Measurements from ENCODE around the gene GPR152. TPM values are rescaled to one million over a fixed set of nuclear protein-coding genes. Genes with fewer than 3 reads are reported as not detected.

Gene GPR152
- total and polyA plus RNA-seq, 2 of the 8 experiments (the other 6 are each of a cell fraction or from before 2014, with no cell fraction given), result not detected

- Histone ChIP-seq H2BK20ac (ENCODE audit: low read length) (no peak overlapping the region), H4K91ac (replicated peaks; ENCODE audit: insufficient read length, low read length) (no peak overlapping the region), H3K9ac (replicated peaks in 1 of 4; ENCODE audit: extremely low read depth in 1 of 4, low read depth in 3 of 4, low read length in 3 of 4) (peak overlapping the region in 3 of 4 experiments; percentile 29 to 59 (median 38); a peak in 5 of 7 replicates), H3K23ac (ENCODE audit: insufficient read length) (no peak overlapping the region), H3K56ac (replicated peaks; ENCODE audit: insufficient read length, low read depth, low read length) (no peak overlapping the region), H3K27me3 (replicated peaks in 1 of 4; ENCODE audit: control insufficient read depth in 3 of 4, extremely low read depth in 1 of 4, insufficient read depth in 3 of 4, low read length in 3 of 4) (no peaks in the 10 kb centered on the region), H2AK5ac (ENCODE audit: low read depth, low read length) (no peak overlapping the region), H3K9me3 (ENCODE audit: insufficient read depth in 2 of 2, low read depth in 1 of 2, low read length in 1 of 2) (no peaks in the 10 kb centered on the region), H3K23me2 (ENCODE audit: low read depth, low read length) (peaks cover 6% of the 10 kb centered on the region), H3K4me3 (ENCODE audit: extremely low read depth in 1 of 4, insufficient read depth in 2 of 4, low read depth in 3 of 4, low read length in 4 of 4) (peak overlapping the region; percentile 55 to 90 (median 76)), H4K5ac (ENCODE audit: insufficient read length, low read depth, low read length) (no peak overlapping the region), H2BK15ac (ENCODE audit: low read length) (no peak overlapping the region), H3K14ac (ENCODE audit: insufficient read length) (no peak overlapping the region), H3K79me1 (ENCODE audit: low read depth, low read length) (peaks cover 2% of the 10 kb centered on the region), H2BK12ac (ENCODE audit: low read depth, low read length) (no peak overlapping the region), H2BK120ac (replicated peaks; ENCODE audit: low read depth, low read length) (no peak overlapping the region), H2AFZ (ENCODE audit: low read length) (no peak overlapping the region), H3K79me2 (ENCODE audit: control insufficient read depth in 1 of 2, insufficient read depth in 2 of 2, low read length in 2 of 2) (peaks cover 0 to 3% of the 10 kb centered on the region in 2 experiments; a peak in 2 of 4 replicates), H4K20me1 (replicated peaks in 1 of 2; ENCODE audit: control insufficient read depth in 1 of 2, insufficient read depth in 2 of 2, low read length in 2 of 2) (peaks cover 0 to 3% of the 10 kb centered on the region in 2 experiments), H2BK5ac (ENCODE audit: low read depth, low read length) (no peak overlapping the region), H3K4me1 (replicated peaks in 1 of 4; ENCODE audit: control insufficient read depth in 3 of 4, insufficient read depth in 4 of 4, low read length in 3 of 4) (peaks cover 2 to 14% (median 6%) of the 10 kb centered on the region in 4 experiments; a peak in 6 of 7 replicates), H3K18ac (ENCODE audit: extremely low read depth, low read length) (no peak overlapping the region), H4K8ac (ENCODE audit: extremely low read depth, insufficient read depth, low read length) (no peak overlapping the region), H3K27ac (ENCODE audit: low read depth, low read length) (no peak overlapping the region), H3K36me3 (ENCODE audit: control insufficient read depth in 2 of 4, insufficient read depth in 4 of 4, low read length in 3 of 4) (no peaks in the 10 kb centered on the region), H3K4me2 (ENCODE audit: insufficient read depth in 1 of 2, low read depth in 2 of 2, low read length in 2 of 2) (peak overlapping the region; percentile 81 to 86), H3K4ac (replicated peaks; ENCODE audit: insufficient read length, low read depth, low read length) (no peak overlapping the region)
- POLR2A ChIA-PET (ENCODE audit: partially characterized antibody), result interaction anchor here (0.6 to 4.6 kb wide), 31 partner anchors 9 to 159 kb away, joined by 3 to 36 read pairs (median 4); partner anchors contain the start of genes CABP4, CARNS1, CORO1B and GPR152
- no peak for DNase-seq (ENCODE audit: low read depth in 1 of 2, low spot score in 2 of 2)
- CTCF ChIA-PET (ENCODE audit: partially characterized antibody), result interaction anchor here (0.9 to 2.3 kb wide), 14 partner anchors 23 to 92 kb away, joined by 3 to 15 read pairs (median 4); partner anchors contain the start of genes CARNS1, CORO1B, PITPNM1 and PPP1CA
- TF ChIP-seq EZH2 (IDR thresholded peaks at IDR 0.05; ENCODE audit: low read depth, low read length, severe bottlenecking) (no peak), EGR1 (IDR thresholded peaks at IDR 0.05; ENCODE audit: borderline replicate concordance, low read depth, low read length) (no peak), POLR2A (IDR thresholded peaks at IDR 0.05; ENCODE audit: control extremely low read depth in 1 of 2, low read depth in 2 of 2, low read length in 2 of 2) (no peak), KDM1A (IDR thresholded peaks at IDR 0.05; ENCODE audit: borderline replicate concordance, low read length) (no peak), HDAC2 (IDR thresholded peaks at IDR 0.05; ENCODE audit: borderline replicate concordance in 1 of 2, low read depth in 2 of 2, low read length in 2 of 2) (no peak), SAP30 (IDR thresholded peaks at IDR 0.05; ENCODE audit: insufficient read depth, insufficient replicate concordance, low read length) (no peak), CEBPB (IDR thresholded peaks at IDR 0.05; ENCODE audit: low read depth, low read length) (no peak), YY1 (IDR thresholded peaks at IDR 0.05; ENCODE audit: low read depth, low read length) (no peak), POU5F1 (IDR thresholded peaks at IDR 0.05; ENCODE audit: low read depth, low read length) (no peak)
- 17% methylated on average over 6 of the region's 6 CpGs; no CpG with 5 or more reads in 1 of the 2 experiments for whole genome bisulfite sequencing, 2 experiments (ENCODE audit: extremely low coverage in 1 of 2, insufficient coverage in 1 of 2, insufficient read length in 1 of 2, insufficient replicate concordance in 2 of 2, low coverage in 1 of 2, low lambda C conversion rate in 2 of 2, missing lambda C conversion rate in 1 of 2)
- no peak for FAIRE-seq
Observed at GRCh38 chr11:67468456-67468758, 15.9 kb upstream of the GPR152 start.

All from H1 (cell line).